PC-9 (cell line): ENCODE measurements around the gene CNTNAP5. TPM values are rescaled to one million over a fixed set of nuclear protein-coding genes. Genes with fewer than 3 reads are reported as not detected.

Experiments
- BruUV-seq: library from RNA; stranded (reverse); fragments of 400-500 nt; replicated peaks from 2 replicates; lab custom pipeline; 2021; lab: Mats Ljungman, UMichigan
- CTCF ChIA-PET: fragments of 300-600 bp; sonication (Branson Sonifier 250); formaldehyde crosslinking; loops from one replicate; lab custom pipeline; 2022; ENCODE audit warnings: antibody characterized with exemption; lab: Charles Lee
- POLR2A ChIA-PET: fragments of 300-600 bp; sonication (Branson Sonifier 250); formaldehyde crosslinking; loops from one replicate; lab custom pipeline; 2022; ENCODE audit warnings: antibody characterized with exemption; ENCODE audit not compliant: unreplicated experiment; lab: Charles Lee
- DNase-seq, 2 experiments: peaks; one replicate each; pipeline versions ENCODE4 v3.0.0 to v3.0.0-alpha.2; 2015 to 2022; ENCODE audit warnings: mixed read lengths in 1 of 2
- H2AFZ ChIP-seq: fragments of 200-600 bp; sonication (generic); 2 replicates; pipeline ENCODE4 v1.8.1; 2017; ENCODE audit warnings: antibody characterized with exemption
- H3F3A ChIP-seq: fragments of 200-600 bp; sonication (generic); 2 replicates; pipeline ENCODE4 v1.8.1; 2017; ENCODE audit warnings: antibody characterized with exemption, mild to moderate bottlenecking, low read depth; ENCODE audit not compliant: insufficient read depth
- H3K27ac ChIP-seq: fragments of 200-600 bp; sonication (generic); 2 replicates; pipeline ENCODE4 v1.6.1; 2016; ENCODE audit warnings: mixed run types
- H3K27me3 ChIP-seq: fragments of 200-600 bp; sonication (generic); 2 replicates; pipeline ENCODE4 v1.6.1; 2016; ENCODE audit warnings: low read depth, mixed run types; ENCODE audit not compliant: insufficient read depth
- H3K36me3 ChIP-seq: fragments of 200-600 bp; sonication (generic); 2 replicates; pipeline ENCODE4 v1.6.1; 2016; ENCODE audit warnings: low read depth, mixed run types
- H3K4me1 ChIP-seq: fragments of 200-600 bp; sonication (generic); replicated peaks from 2 replicates; pipeline ENCODE4 v1.6.1; 2016; ENCODE audit warnings: mixed run types; ENCODE audit not compliant: insufficient read depth
- H3K4me2 ChIP-seq: fragments of 200-600 bp; sonication (generic); 2 replicates; pipeline ENCODE4 v1.6.1; 2017; ENCODE audit warnings: mixed run types
- H3K4me3 ChIP-seq: fragments of 200-600 bp; sonication (generic); 2 replicates; pipeline ENCODE4 v1.6.1; 2016; ENCODE audit warnings: mixed run types
- H3K79me2 ChIP-seq: fragments of 200-600 bp; sonication (generic); 2 replicates; pipeline ENCODE4 v1.6.1; 2017; ENCODE audit warnings: low read depth, mixed run types
- H3K9me2 ChIP-seq: fragments of 200-600 bp; sonication (generic); 2 replicates; pipeline ENCODE4 v1.8.1; 2017; ENCODE audit warnings: mild to moderate bottlenecking; ENCODE audit not compliant: insufficient read depth
- H3K9me3 ChIP-seq: fragments of 200-600 bp; sonication (generic); 2 replicates; pipeline ENCODE4 v1.8.1; 2016; ENCODE audit warnings: low read depth; ENCODE audit not compliant: insufficient read depth
- H4K20me1 ChIP-seq: fragments of 200-600 bp; sonication (generic); 2 replicates; pipeline ENCODE4 v1.8.1; 2017; ENCODE audit not compliant: insufficient read depth
- EZH2 ChIP-seq: fragments of 200-600 bp; sonication (generic); IDR thresholded peaks from 2 replicates; pipeline ENCODE4 v1.8.0; 2017; ENCODE audit warnings: antibody characterized with exemption, low read depth
- intact Hi-C: fragments of 100-400 bp; cut with micrococcal nuclease; formaldehyde crosslinking; loops from one replicate; pipeline ENCODE4 v1.10.0; 2022; ENCODE audit not compliant: unreplicated experiment
- total RNA-seq: library from RNA; stranded (reverse); gene quantifications from 2 replicates; pipeline ENCODE4 v1.2.3, GENCODE V29; 2021
- TF ChIP-seq, protein P1 (sequence below): fragments of 200-600 bp; sonication (generic); conservative IDR thresholded peaks from 2 replicates; pipeline ENCODE4 v1.6.1; 2017; ENCODE audit warnings: mixed run types, antibody characterized with exemption, mild to moderate bottlenecking, moderate library complexity

CNTNAP5 gene
- total RNA-seq, 1 experiment from 2014 or later, result not detected

DNA sequence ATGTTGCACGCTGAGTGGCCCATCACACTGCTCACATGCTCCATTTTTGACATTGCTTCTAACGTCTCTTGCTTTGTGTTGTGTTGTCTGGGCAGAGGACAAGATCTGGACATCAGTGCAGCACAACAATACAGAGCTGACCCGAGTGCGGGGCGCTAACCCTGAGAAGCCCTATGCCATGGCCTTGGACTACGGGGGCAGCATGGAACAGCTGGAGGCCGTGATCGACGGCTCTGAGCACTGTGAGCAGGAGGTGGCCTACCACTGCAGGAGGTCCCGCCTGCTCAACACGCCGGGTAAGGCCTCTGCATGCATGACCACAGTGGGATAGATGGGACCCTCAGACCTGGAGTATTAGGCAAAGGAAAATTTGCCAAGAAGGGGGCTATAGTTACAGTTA lies 622.6 kb downstream of the CNTNAP5 start:
- POLR2A ChIA-PET, result no interaction called here
- Histone ChIP-seq H4K20me1 (no peaks in the 10 kb centered on the region), H3K9me3 (no peaks in the 10 kb centered on the region), H3K4me3 (no peak overlapping the region), H3K79me2 (no peaks in the 10 kb centered on the region), H3K9me2 (no peaks in the 10 kb centered on the region), H3K27ac (no peak overlapping the region), H3K27me3 (peaks cover 20% of the 10 kb centered on the region), H3K4me1 (no peaks in the 10 kb centered on the region), H2AFZ (no peak overlapping the region), H3K4me2 (no peak overlapping the region), H3F3A (no peaks in the 10 kb centered on the region), H3K36me3 (no peaks in the 10 kb centered on the region)
- intact Hi-C loops, result no loop called here
- DNase-seq, result no peak
- CTCF ChIA-PET, result no interaction called here
- TF ChIP-seq, protein P1, sequence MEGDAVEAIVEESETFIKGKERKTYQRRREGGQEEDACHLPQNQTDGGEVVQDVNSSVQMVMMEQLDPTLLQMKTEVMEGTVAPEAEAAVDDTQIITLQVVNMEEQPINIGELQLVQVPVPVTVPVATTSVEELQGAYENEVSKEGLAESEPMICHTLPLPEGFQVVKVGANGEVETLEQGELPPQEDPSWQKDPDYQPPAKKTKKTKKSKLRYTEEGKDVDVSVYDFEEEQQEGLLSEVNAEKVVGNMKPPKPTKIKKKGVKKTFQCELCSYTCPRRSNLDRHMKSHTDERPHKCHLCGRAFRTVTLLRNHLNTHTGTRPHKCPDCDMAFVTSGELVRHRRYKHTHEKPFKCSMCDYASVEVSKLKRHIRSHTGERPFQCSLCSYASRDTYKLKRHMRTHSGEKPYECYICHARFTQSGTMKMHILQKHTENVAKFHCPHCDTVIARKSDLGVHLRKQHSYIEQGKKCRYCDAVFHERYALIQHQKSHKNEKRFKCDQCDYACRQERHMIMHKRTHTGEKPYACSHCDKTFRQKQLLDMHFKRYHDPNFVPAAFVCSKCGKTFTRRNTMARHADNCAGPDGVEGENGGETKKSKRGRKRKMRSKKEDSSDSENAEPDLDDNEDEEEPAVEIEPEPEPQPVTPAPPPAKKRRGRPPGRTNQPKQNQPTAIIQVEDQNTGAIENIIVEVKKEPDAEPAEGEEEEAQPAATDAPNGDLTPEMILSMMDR, result no peak
- TF ChIP-seq EZH2, result no peak
- BruUV-seq, result no TSS peak

DNA sequence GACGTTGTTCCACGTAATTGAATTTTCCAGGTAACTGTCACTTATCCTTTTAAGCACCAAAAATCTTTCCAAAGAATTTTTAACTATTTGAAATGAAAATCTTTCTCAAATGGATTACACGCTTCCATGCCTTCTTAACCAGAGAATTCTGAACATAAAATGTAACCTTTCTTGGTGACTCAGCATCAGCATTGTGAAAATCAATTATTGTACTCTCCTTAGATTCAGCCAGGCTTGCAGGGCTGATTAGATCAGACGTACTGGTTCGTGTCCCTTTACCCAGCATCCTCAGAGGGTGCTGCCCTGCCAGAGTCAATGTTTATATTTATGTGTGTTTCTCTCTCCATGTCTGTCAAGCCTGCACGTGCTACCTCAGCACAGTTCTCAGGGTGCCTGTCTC lies 623.9 kb downstream of the CNTNAP5 start:
- H4K20me1 ChIP-seq, result no peaks in the 10 kb centered on the region
- TF ChIP-seq EZH2, result no peak
- TF ChIP-seq, protein P1, result no peak
- H3F3A ChIP-seq, result no peaks in the 10 kb centered on the region
- no peaks in the 10 kb centered on the region for H3K4me1 ChIP-seq
- no peaks in the 10 kb centered on the region for H3K9me2 ChIP-seq
- POLR2A ChIA-PET, result no interaction called here
- DNase-seq, result no peak
- no peaks in the 10 kb centered on the region for H3K79me2 ChIP-seq
- peak overlapping the region; percentile 22; the same call in 1 of the 2 replicates for H3K4me3 ChIP-seq
- intact Hi-C loops, result no loop called here
- peak overlapping the region; percentile 41; the same call in 1 of the 2 replicates for H2AFZ ChIP-seq
- no peak overlapping the region for H3K27ac ChIP-seq
- H3K4me2 ChIP-seq, result peak overlapping the region; percentile 34; the same call in 1 of the 2 replicates
- H3K9me3 ChIP-seq, result no peaks in the 10 kb centered on the region
- CTCF ChIA-PET, result no interaction called here
- H3K27me3 ChIP-seq, result peaks cover 20% of the 10 kb centered on the region
- no peaks in the 10 kb centered on the region for H3K36me3 ChIP-seq
- BruUV-seq, result no TSS peak

DNA sequence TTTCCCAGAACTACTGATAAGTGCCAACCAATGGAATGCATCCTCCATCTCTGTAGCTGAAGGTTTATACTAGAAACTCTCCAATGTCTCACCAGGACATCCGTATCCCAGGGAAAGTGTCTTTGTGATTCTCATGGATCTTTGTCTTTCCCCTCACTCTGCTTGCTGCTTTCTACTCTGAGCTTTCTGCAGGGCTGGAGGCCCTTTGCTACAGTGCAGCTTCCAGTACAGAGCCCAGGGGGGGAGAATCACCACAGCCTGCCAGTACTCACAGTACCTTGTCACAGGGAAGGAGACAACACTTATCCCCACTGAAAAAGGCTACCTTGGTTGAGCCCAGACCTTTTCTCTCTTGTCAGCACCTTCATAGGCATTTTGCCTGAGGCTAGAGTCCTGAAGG lies 627.0 kb downstream of the CNTNAP5 start:
- no TSS peak for BruUV-seq
- Histone ChIP-seq H3K79me2 (no peaks in the 10 kb centered on the region), H3K4me3 (no peak overlapping the region), H3K9me2 (no peaks in the 10 kb centered on the region), H4K20me1 (no peaks in the 10 kb centered on the region), H3F3A (no peaks in the 10 kb centered on the region), H3K27me3 (peaks cover 19% of the 10 kb centered on the region; the same call in 1 of the 2 replicates), H3K27ac (no peak overlapping the region), H3K4me1 (no peaks in the 10 kb centered on the region), H2AFZ (no peak overlapping the region), H3K36me3 (no peaks in the 10 kb centered on the region), H3K9me3 (no peaks in the 10 kb centered on the region), H3K4me2 (no peak overlapping the region)
- intact Hi-C loops, result no loop called here
- no peak for DNase-seq
- TF ChIP-seq, protein P1, result no peak
- TF ChIP-seq EZH2, result no peak
- ChIA-PET CTCF (no interaction called here), POLR2A (no interaction called here)
